GM12872 (cell line): Measurements from ENCODE around the gene KIF7.

ENCODE experiments used
- CTCF ChIP-seq: IDR thresholded peaks from 3 replicates; pipeline ENCODE4 v1.5.1; 2011; ENCODE audit warnings: low read depth, mild to moderate bottlenecking, low read length, moderate library complexity; ENCODE audit not compliant: insufficient read depth

Gene KIF7

DNA sequence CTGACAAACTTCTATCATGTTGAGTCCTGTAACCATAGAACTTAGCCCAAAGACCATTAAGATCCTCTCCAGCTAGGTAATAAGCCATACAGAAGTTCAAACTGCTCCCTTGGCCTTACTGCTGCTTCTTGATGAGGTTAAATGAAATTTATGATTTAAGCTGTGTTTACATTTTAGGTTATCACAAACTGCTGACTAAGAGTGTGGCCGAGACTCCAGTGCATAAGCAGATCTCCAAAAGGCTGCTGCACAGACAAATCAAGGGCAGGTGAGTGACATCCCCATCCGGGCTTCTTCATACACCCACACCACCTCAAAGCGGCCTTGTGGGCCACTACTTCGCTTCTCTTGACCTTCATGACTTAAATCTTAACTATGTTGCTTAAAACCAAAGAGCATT, 39.0 kb downstream of the KIF7 start:
- TF ChIP-seq CTCF: no peak

DNA sequence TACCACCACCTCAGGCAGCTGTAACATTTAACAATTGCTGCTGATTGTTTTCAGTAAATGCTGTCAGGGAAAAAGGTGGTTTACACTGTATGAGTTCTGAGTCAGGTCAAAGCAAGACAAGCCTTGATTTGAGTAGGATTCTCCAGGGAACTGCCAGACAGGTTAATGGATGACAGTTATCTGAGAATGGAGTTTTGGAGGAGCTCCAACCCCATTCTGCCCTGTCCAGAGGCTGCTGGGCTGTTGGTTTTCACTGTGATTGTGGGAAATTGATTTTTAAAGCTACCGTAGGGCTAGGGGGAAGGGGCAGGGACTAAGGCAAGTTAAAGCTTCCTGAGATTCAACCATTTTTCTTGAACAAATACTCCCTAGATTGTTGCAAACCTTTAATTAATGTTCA, 40.1 kb downstream of the KIF7 start:
- TF ChIP-seq CTCF: no peak

DNA sequence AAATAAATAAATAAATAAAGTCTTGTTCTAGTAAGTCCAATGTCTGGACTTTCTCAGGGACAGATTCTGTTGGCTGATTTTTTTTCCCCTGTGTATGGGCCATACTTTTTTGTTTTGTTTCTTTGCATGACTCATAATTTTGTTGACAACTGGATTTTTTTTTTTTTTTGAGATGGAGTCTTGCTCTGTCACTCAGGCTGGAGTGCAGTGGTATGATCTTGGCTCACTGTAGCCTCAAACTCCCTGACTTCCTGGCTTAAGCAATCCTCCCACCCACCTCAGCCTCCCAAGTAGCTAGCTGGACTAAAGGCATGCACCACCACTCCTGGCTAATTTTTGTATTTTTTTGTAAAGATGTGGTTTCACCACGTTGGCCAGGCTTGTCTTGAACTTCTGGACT, 41.1 kb downstream of the KIF7 start:
- no peak for TF ChIP-seq CTCF

DNA sequence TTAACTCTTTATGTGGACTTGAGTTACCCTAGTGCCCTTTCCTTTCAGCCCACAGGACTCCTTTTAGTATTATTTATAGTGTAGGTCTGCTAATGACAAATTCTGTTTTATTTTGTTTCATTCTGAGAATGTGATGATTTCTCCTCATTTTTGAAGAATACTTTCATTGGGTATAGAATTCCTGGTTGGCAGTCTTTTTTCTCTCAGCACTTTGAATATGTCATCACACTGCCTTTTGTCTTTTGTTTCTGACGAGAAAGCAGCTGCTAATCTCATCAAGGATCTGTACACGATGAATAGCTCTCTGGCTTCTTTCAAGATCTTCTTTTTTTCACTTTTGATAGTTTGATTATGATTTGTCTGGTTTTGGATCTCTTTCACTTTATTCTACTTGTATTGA, 42.2 kb downstream of the KIF7 start:
- TF ChIP-seq CTCF: no peak

- TF ChIP-seq CTCF: no peak
Measured at GRCh38 chr15:89611317-89611716, 44.0 kb downstream of the KIF7 start.

- TF ChIP-seq CTCF: no peak
Measured at GRCh38 chr15:89599021-89599420, 56.2 kb downstream of the KIF7 start.

DNA sequence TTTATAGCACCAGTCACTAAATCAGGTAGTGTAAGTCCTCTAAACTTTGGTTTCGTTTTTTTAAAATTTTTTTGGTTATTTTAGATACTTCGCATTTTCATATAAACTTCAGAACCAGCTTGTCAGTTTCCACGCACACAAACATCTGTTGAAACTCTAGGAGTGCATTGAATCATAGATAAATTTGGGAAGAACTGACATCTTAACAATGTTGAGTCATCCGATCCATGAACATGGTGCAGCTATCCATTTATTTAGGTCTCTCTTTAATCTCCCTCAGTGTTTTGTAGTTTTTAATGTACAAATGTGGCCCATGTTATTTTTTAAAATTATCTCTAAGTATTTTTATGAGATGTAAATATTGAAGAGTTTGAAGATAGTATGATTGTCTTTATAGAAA, 62.2 kb downstream of the KIF7 start:
- TF ChIP-seq CTCF: no peak

DNA sequence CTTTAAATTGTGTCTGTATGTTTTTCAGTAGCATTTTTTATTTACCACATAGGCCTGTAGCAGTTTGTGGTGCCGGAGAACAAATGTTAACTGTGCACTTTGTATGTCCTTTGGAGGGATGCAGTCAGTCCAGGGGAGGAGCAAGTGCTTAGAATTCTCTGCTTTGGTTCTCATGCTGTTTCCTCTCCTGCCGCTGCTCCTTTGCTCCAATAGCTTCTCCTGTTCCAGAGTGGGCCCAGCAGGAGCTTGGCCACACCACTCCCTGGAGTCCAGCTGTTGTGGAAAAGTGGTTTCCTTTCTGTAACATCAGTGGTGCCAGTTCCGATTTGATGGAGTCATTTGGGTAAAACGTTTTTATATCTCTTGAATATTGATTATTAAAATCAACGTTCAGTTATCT, 63.4 kb downstream of the KIF7 start:
- no peak for TF ChIP-seq CTCF
